Endometrial microvascular endothelial cells (primary cell): Measurements from ENCODE around the gene NAA38. TPM values are rescaled to one million over a fixed set of nuclear protein-coding genes. Genes with fewer than 3 reads are reported as not detected.

ENCODE experiments used
- in situ Hi-C: cut with HindIII; loops from 2 replicates; pipeline ENCODE4 v1.10.0; 2017; ENCODE audit warnings: low sequenced_read_pairs, low pct_unique_long_range_greater_than_20kb; ENCODE audit errors: inconsistent ontology term
- total RNA-seq: library from RNA; depleted of rRNA; stranded (reverse); fragments of >200 nt; gene quantifications from one replicate; pipeline ENCODE4 v1.2.3, GENCODE V29; 2015; ENCODE audit errors: inconsistent ontology term

NAA38 gene
- total RNA-seq, 1 donor from 2014 or later = 52.5 TPM

GRCh38 chr17:7834542-7834956 is 22.8 kb downstream of the NAA38 start:
- in situ Hi-C loops = no loop called here

GRCh38 chr17:7833795-7834541 is 23.4 kb downstream of the NAA38 start, which contains the start of gene KDM6B:
KDM6B (plus strand) TSS chr17:7834217; CDS start chr17:7845555, 11,338 bp downstream.
- in situ Hi-C loops = no loop called here

- in situ Hi-C loops = no loop called here
Observed at GRCh38 chr17:7833011-7833794, 24.2 kb downstream of the NAA38 start.

GRCh38 chr17:7832431-7832830 is 24.9 kb downstream of the NAA38 start:
- in situ Hi-C loops = no loop called here

GRCh38 chr17:7831233-7831632 is 26.1 kb downstream of the NAA38 start:
- in situ Hi-C loops = no loop called here

GRCh38 chr17:7830616-7831015 is 26.7 kb downstream of the NAA38 start:
- in situ Hi-C loops = no loop called here

- in situ Hi-C loops = no loop called here
Observed at GRCh38 chr17:7825206-7825990, 32.0 kb downstream of the NAA38 start.

- in situ Hi-C loops = no loop called here
Observed at GRCh38 chr17:7824021-7824924, 33.1 kb downstream of the NAA38 start.

GRCh38 chr17:7823581-7824001 is 33.8 kb downstream of the NAA38 start:
- in situ Hi-C loops = no loop called here

- in situ Hi-C loops = no loop called here
Observed at GRCh38 chr17:7822126-7822525, 35.2 kb downstream of the NAA38 start.

GRCh38 chr17:7820231-7820630 is 37.1 kb downstream of the NAA38 start:
- in situ Hi-C loops = no loop called here

- in situ Hi-C loops = no loop called here
Observed at GRCh38 chr17:7818746-7819645, 38.4 kb downstream of the NAA38 start.

GRCh38 chr17:7818026-7818425 is 39.3 kb downstream of the NAA38 start:
- in situ Hi-C loops = no loop called here

GRCh38 chr17:7817643-7817964 is 39.8 kb downstream of the NAA38 start:
- in situ Hi-C loops = no loop called here

- in situ Hi-C loops = no loop called here
Observed at GRCh38 chr17:7816926-7817642, 40.3 kb downstream of the NAA38 start.

GRCh38 chr17:7814969-7815368 is 42.4 kb downstream of the NAA38 start:
- in situ Hi-C loops = no loop called here

GRCh38 chr17:7811251-7811650 is 46.1 kb downstream of the NAA38 start:
- in situ Hi-C loops = no loop called here
